Sigmoid colon (tissue), 4 donors: Measurements from ENCODE around the gene ZRSR2.

Source experiments
- CTCF ChIP-seq, 4 experiments: fragments of 450-650 bp in 3 of 4; fragments of 200-600 bp in 1 of 4; IDR thresholded peaks; one replicate each; pipeline ENCODE4 v1.5.1; 2016 to 2019; ENCODE audit warnings: antibody characterized with exemption in 4 of 4, mild to moderate bottlenecking in 3 of 4, moderate library complexity in 2 of 4
- POLR2A ChIP-seq, 2 donors: fragments of 450-650 bp; IDR thresholded peaks; one replicate each; pipeline ENCODE4 v1.6.1; 2016; ENCODE audit warnings: antibody characterized with exemption in 2 of 2, mild to moderate bottlenecking in 2 of 2, moderate library complexity in 2 of 2
- POLR2AphosphoS5 ChIP-seq, 4 donors: sonication (generic); formaldehyde crosslinking; IDR thresholded peaks; one replicate each; pipeline ENCODE4 v1.6.1; 2017; ENCODE audit warnings: antibody characterized with exemption in 4 of 4

DNA sequence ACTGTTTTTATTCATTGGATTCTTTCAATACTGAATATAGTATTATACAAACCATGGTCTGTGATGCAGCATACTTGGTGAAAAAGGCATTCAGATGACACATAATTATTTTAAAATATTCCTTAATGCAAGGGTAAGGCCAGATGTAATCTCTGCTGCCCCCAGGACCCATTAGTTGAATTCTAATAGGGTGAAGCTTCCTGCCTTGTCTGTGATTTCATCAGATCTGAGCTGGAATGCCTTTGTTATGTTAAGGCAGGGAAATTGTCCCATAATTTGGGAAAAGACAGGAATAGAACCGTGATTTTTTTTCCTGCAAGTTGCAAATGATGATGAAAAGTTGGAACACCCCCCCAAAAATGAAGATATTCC lies 26.1 kb downstream of the ZRSR2 start:
- TF ChIP-seq CTCF (IDR thresholded peaks at IDR 0.05) = no peak
- TF ChIP-seq POLR2A (IDR thresholded peaks at IDR 0.05) = no peak
- TF ChIP-seq POLR2AphosphoS5 (IDR thresholded peaks at IDR 0.05) = no peak
